Measurements from ENCODE around the gene POU2AF1. TPM values are rescaled to one million over a fixed set of nuclear protein-coding genes. Genes with fewer than 3 reads are reported as not detected.
A peak's percentile ranks its signal among the peaks of the same experiment; 100 is the strongest.

The POU2AF1 gene
- polyA plus RNA-seq, 1 donor from 2014 or later = 194 TPM

DNA sequence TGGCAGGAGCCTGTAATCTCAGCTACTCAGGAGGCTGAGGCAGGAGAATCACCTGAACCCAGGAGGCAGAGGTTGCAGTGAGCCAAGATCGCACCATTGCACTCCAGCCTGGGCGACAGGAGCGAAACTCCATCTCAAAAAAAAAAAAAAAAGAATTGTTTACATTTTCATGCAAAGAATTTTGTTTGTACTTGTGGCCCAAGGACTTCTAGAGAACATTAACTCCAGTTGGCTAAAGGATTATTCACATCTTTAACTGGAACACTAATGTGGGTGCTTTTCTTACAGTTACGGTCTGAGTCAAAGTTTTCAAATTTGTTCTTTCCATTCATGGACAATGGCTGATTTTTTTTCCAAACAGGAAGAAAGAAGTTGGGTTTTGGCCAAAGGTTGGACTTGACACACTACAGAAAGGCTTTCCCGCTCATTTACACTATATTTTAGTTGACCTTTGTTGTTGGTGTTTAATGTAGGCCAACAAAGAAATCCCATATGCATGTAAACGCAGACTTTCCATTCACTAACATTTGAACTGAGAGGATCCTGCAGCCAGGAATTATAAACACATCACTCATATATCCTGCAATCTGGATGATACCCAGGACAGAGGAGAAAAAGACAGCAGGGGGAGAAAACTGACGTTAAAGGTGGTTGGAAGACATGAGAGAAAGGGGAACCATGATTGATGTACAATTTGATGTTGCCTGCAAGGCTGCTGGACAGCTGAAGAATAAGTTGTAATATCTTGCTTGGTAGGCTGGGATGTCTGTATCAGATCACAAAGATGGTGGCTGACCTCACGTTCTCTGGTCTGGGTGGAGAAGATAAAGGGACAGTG is 13.1 kb downstream of the POU2AF1 start:
- no peaks in the 10 kb centered on the region for H3K27me3 Mint-ChIP-seq
- H3K4me3 Mint-ChIP-seq = peak overlapping the region; percentile 67 to 98 (median 75)
- no peaks in the 10 kb centered on the region for H3K9me3 Mint-ChIP-seq
- peak overlapping the region; percentile 76 to 98 (median 97) for H3K27ac Mint-ChIP-seq
- peaks cover 72 to 97% (median 86%) of the 10 kb centered on the region in 3 donors for H3K4me1 Mint-ChIP-seq
- peaks cover 14% of the 10 kb centered on the region for H3K36me3 Mint-ChIP-seq

DNA sequence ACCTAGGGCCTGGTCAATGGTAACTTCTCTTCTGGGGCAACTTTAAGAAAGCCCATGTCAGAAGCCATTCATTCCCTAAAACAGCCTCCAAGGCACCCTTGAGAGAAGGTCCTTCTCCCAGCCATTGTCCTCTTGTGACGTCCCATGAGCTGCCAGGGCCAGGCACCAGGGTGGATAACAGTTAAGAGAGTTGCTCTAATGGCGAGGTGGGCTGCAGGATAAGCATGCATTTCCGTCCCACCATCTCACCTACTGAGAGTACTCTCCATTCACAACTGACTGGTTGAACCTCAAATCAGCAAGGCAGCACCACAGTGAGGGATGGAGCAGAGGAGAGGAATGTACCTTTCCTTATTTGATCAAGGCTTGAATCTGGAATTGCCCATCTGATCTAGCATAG is 14.6 kb downstream of the POU2AF1 start:
- H3K9me3 Mint-ChIP-seq = no peaks in the 10 kb centered on the region
- H3K4me1 Mint-ChIP-seq = peaks cover 59 to 84% (median 78%) of the 10 kb centered on the region in 3 donors
- peak overlapping the region in 3 of 4 donors; percentile 79 to 98 (median 83) for H3K4me3 Mint-ChIP-seq
- H3K27ac Mint-ChIP-seq = peak overlapping the region in 2 of 3 donors; percentile 80 to 86
- H3K27me3 Mint-ChIP-seq = no peaks in the 10 kb centered on the region
- peaks cover 14% of the 10 kb centered on the region for H3K36me3 Mint-ChIP-seq

DNA sequence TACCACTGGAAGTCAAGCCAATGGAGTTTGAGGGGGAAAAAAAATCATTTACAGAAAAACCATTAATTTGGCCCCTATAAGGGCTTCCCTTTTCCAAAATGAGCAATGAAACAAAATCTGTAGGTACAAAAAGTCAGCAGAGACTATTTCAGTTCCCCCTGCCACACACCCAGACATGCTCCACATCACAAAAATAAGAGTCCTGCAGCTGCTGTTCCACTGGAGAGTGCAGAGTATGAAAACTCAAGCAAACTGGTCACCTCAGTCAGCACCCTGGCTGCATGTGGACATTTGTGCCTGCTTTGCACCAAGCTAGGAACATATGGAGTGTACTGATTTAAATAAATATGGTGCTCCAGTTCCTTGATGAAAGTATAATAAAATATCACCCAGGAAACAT is 15.1 kb downstream of the POU2AF1 start:
- Mint-ChIP-seq H3K36me3 (peaks cover 14% of the 10 kb centered on the region), H3K4me3 (peak overlapping the region; percentile 61 to 98 (median 78)), H3K9me3 (no peaks in the 10 kb centered on the region), H3K4me1 (peaks cover 54 to 79% (median 72%) of the 10 kb centered on the region in 3 donors), H3K27me3 (no peaks in the 10 kb centered on the region), H3K27ac (peak overlapping the region; percentile 45 to 80 (median 80))

DNA sequence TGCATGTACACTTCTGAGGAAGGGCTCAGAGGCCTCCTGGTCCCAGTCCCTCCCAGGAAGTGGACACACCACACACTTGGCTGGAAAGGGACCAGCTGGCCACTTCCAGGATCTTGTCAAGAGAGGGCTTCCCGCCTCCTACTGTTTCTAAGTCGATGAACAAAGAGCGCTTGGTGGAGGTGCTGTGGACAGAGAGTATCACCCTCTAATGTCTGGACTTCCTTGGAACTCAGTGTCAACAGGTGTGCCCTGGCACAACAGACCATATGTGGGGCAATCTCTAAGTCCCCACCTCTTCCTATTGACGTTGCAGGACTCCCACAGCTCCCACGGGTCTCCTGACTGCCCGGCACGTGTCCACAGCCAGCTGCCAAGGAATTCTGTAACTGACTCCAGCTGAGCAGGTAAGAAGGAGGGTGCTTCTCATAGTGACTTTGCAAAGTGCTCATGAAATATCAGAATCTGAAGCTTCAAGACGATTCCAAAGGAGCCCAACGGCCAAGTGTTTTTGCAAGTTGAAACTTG is 16.1 kb downstream of the POU2AF1 start:
- no peaks in the 10 kb centered on the region for H3K9me3 Mint-ChIP-seq
- H3K4me3 Mint-ChIP-seq = peak overlapping the region in 1 of 4 donors; percentile 80
- peak overlapping the region in 1 of 3 donors; percentile 93 for H3K27ac Mint-ChIP-seq
- peaks cover 48 to 68% (median 63%) of the 10 kb centered on the region in 3 donors for H3K4me1 Mint-ChIP-seq
- H3K36me3 Mint-ChIP-seq = peaks cover 10% of the 10 kb centered on the region
- H3K27me3 Mint-ChIP-seq = no peaks in the 10 kb centered on the region

DNA sequence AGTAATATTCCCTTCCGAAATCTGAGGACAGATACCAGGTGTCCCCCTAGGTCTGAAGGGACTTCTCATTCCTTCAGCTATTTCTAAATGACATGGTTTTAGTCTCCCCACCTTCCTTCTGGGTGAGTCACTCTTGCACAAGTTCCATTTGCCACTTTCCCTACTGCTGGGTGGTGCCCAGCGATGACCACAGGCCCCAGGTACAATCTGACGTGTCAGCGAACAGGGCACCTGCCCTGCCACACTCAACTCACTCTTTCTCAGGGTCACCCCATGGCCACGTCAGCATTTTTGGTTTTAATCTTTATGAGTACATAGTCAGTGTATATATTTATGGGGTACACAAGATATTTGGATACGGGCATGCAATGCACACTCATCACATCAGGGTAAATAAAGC is 17.2 kb downstream of the POU2AF1 start:
- Mint-ChIP-seq H3K4me3 (peak overlapping the region in 3 of 4 donors; percentile 4 to 72 (median 15)), H3K27me3 (no peaks in the 10 kb centered on the region), H3K9me3 (no peaks in the 10 kb centered on the region), H3K27ac (peak overlapping the region; percentile 70 to 93 (median 85)), H3K36me3 (peaks cover 10% of the 10 kb centered on the region), H3K4me1 (peaks cover 38 to 60% (median 55%) of the 10 kb centered on the region in 3 donors)

DNA sequence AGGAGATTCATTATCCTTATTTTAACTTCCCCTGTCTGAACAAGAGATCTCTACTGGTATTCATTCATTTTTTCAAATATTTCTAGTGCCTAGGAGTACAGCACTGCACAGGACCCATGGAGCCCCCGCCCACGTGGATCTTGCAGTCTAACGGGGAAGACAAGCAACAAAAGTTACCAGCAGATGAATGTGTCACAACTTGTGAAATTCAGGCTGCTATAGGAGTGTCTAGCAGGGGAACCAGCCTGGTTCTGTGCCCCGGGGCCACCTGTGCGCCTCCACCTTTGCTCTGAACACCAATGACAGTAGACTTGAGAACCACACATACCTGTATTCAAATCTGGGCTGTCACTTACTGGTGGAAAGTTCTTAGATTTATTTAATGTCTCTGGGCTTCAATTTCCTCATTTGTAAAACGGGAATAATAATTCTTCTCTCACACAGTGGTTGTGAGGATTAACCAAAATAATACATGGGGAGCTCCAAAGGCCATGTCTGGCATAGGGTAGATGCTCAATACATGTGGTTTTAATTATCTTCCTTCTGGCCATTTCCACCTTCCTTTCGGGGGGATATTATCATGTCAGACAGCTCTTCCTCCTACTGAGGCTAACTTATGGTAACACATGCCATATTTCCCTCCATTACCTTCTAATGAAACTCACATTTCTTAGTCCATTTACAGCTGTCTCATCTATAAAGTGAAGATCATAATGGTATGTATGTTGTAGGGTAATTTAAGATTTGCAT is 17.8 kb downstream of the POU2AF1 start:
- peaks cover 10% of the 10 kb centered on the region for H3K36me3 Mint-ChIP-seq
- H3K27ac Mint-ChIP-seq = peak overlapping the region; percentile 70 to 93 (median 85)

DNA sequence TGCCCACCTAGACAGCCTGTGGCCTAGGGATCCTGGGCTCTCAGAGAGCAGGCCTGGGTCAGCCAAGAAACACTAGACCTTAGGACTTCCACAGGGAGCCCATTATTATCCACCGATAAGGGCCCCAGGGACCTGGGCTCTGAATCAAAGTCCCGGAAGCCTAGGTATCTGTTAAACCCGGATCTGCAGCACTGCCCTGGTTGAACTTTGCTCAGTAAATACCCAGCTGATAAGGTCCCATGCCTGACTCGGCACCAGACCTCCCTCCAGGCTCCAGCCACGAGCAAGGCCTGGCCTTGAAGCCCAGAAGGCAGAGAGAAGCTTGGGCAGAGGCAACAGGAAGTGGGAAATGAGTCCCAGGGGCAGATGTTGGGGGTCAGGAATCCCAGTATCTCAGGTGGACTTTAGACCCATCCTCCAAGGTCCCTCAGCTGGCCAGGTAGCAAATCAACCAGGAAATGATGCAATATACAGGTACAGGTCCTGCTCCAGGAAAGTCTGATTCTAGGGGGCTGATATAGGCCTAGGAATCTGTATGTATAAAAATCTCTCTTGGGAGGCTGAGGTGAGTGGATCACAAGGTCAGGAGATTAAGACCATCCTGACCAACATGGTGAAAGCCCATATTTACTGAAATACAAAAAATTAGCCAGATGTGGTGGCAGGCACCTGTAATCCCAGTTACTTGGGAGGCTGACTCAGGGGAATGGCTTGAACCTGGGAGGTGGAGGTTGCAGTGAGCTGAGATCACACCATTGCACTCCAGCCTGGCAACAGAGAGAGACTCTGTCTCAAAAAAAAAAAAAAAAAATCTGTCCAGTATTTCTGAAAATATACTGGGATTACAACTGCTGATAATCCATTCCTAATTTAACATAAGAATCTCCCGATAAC is 18.7 kb downstream of the POU2AF1 start:
- Mint-ChIP-seq H3K27me3 (no peaks in the 10 kb centered on the region), H3K4me3 (peak overlapping the region in 1 of 4 donors; percentile 72), H3K9me3 (no peaks in the 10 kb centered on the region), H3K27ac (peak overlapping the region; percentile 70 to 93 (median 85)), H3K36me3 (peaks cover 6% of the 10 kb centered on the region), H3K4me1 (peaks cover 41 to 53% (median 49%) of the 10 kb centered on the region in 3 donors)

More for the DNA sequence above, 17.8 kb downstream of the POU2AF1 start:
- Mint-ChIP-seq H3K9me3 (no peaks in the 10 kb centered on the region), H3K4me3 (peak overlapping the region in 2 of 4 donors; percentile 15 to 72), H3K4me1 (peaks cover 41 to 58% (median 56%) of the 10 kb centered on the region in 3 donors), H3K27me3 (no peaks in the 10 kb centered on the region)

DNA sequence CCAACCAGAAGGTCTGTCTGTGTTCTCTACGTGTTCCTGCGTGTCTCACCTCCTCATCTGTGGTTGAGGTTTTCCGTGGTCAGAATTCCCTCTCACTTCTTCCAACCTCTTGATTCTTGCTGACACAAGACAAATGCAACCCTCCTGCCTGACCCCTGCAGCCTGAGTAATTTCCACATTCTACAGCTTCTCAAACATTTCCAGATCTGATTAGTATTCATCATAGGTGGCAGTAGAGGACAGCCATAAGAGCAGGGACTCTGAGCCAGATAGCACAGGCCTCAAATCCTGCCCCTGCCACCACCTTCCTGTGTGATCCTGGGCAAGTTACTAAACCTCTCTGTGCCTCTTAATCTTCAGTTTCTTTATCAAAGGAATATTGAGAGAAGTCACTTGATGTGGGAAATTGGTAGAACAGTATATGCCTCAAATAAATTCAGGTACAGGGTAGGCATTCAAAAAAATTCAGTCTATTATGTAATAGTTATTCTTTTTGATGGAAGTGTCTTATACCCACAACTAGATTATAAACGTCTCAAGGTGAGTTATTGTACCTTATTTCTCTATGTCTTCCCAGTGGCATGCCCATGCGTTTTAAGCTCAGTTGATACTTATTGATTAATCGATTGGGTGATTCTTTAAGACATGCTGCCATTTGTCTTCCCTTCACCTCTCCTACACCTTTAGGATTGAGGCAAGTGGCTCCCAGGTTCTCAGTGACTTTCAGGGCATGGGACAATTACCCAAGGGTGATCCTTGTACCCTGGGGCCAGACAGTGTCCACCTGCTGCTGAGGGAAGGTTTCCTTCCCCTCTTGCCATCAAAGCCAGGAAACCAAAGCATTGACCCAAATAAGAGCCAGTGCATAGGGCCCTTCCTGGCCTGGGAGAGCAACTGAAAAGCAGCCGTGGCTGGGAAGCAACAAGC is 19.6 kb downstream of the POU2AF1 start:
- peaks cover 40 to 50% (median 44%) of the 10 kb centered on the region in 3 donors for H3K4me1 Mint-ChIP-seq
- H3K9me3 Mint-ChIP-seq = no peaks in the 10 kb centered on the region
- H3K27ac Mint-ChIP-seq = no peak overlapping the region
- no peak overlapping the region for H3K4me3 Mint-ChIP-seq
- no peaks in the 10 kb centered on the region for H3K27me3 Mint-ChIP-seq
- peaks cover 6% of the 10 kb centered on the region for H3K36me3 Mint-ChIP-seq

DNA sequence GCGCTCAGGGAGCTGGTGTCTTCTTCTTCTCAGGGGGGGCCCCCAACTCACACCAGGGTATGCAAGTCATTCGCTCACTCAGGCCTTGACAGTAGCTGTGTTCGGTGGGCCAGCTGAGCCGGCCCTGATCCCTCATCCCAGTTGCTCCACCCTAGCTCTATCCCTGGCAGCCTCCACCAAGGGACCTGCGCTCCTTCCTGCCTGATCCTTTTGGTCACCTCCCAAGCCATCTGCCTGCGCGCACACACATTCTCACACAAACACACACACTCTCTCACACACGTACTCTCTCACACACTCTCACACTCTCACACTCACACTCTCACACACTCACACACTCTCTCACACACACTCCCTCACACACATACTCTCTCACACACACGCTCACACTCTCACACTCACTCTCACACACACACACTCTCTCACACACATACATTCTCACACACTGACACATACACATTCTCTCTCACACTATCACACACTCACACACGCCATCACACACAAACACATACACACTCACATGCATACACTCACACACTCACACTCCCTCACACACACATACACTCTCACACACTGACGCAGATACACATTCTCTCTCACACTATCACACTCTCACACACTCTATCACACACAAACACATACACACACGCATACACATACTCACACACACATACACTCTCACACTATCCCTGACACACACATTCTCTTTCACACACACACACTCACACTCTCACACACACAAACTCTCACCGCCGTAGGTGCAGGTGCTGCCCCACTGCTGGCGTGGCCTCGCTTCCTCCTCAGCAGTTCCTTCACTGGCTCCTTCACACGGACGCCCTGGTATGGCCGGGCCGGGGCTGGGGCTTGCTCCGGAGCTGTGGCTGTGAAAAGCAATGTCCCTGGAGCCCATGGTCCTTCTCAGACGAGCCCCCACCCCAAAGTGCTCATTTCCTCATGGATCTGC is 20.8 kb downstream of the POU2AF1 start:
- no peaks in the 10 kb centered on the region for H3K27me3 Mint-ChIP-seq
- H3K4me3 Mint-ChIP-seq = no peak overlapping the region
- no peaks in the 10 kb centered on the region for H3K9me3 Mint-ChIP-seq
- no peak overlapping the region for H3K27ac Mint-ChIP-seq
- peaks cover 37 to 40% (median 38%) of the 10 kb centered on the region in 3 donors for H3K4me1 Mint-ChIP-seq
- H3K36me3 Mint-ChIP-seq = peaks cover 6% of the 10 kb centered on the region

DNA sequence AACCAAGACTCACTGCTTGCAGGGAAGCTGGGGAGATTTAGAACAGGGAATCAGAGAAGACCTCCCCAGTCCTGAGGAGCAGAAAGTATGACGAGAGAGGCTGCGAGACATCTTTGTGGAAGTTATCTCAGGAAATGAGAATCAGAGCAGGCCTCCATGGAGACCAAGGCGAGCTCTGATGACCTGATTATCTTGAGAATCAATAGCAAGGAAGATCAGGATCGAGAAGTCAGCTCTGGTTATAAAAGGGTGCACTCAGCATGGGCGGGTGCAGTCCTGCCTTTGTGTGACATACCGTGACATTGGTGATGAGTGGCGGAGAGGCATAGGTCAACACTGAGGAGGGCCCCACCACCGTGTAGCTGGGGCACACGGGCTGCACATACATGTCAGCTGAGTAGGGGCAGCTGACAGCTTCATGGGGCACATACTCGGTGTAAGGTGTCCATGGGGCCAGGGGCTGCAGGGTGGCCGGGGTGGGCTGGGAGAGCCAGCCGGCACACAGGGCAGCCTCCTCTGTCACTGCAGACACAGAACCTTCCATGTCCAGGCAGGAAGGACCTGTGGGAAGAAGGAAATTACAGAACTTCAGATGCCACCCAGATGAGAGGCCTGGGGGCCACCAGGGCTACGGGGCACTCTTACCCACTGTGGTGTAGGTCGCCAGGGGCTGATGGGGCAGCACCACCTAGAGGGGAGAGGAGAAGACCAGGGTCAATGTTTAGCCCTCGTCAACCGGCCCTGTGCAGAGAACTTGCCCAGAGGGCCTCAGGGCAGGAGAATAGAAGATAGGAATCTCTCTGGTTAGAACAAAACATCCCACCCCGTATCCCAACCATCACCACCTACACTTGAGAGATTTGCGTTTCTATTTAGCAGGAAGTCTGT is 21.7 kb downstream of the POU2AF1 start:
- no peak overlapping the region for H3K4me3 Mint-ChIP-seq
- peaks cover 34 to 42% (median 37%) of the 10 kb centered on the region in 3 donors for H3K4me1 Mint-ChIP-seq
- peaks cover 6% of the 10 kb centered on the region for H3K36me3 Mint-ChIP-seq
- no peaks in the 10 kb centered on the region for H3K9me3 Mint-ChIP-seq
- H3K27me3 Mint-ChIP-seq = no peaks in the 10 kb centered on the region
- H3K27ac Mint-ChIP-seq = peak overlapping the region in 2 of 3 donors; percentile 24 to 31

DNA sequence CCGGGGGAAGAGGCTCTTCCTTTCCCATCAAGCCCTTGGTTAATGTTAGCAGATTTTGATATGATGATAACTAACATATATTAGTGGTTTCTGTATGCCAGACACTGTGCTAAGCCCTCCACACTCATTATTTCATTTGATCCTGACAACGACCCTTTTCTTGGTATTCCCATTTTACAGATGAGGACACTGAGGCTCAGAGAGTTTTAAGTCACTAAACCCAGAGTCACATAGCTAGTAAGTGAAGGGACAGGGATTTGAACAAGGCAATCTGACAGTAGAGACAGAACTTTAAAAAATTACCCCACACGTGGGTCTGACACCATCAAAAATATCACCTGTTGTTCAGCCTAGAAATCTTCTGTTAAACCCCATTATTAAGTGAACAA is 22.4 kb downstream of the POU2AF1 start:
- Mint-ChIP-seq H3K4me3 (no peak overlapping the region), H3K36me3 (peaks cover 8% of the 10 kb centered on the region), H3K27ac (peak overlapping the region in 2 of 3 donors; percentile 24 to 68), H3K4me1 (peaks cover 31 to 39% (median 32%) of the 10 kb centered on the region in 3 donors), H3K9me3 (no peaks in the 10 kb centered on the region), H3K27me3 (no peaks in the 10 kb centered on the region)
